Testis (tissue), 3 donors: Measurements from ENCODE around the gene PLCL2. TPM values are rescaled to one million over a fixed set of nuclear protein-coding genes. Genes with fewer than 3 reads are reported as not detected.
"Not testable (repeated sequence)": the region's sequence is repeated elsewhere in the genome, so short reads cannot be mapped to it uniquely, and the experiment has no call there.

Experiments
- DNase-seq: peaks from one replicate; pipeline ENCODE4 v3.0.0-alpha.2; 2019
- H3K27ac ChIP-seq, 2 donors: fragments of 200-600 bp; sonication (generic); one replicate each; pipeline ENCODE4 v1.5.1; 2019
- H3K27me3 ChIP-seq: fragments of 200-600 bp; sonication (generic); one replicate; pipeline ENCODE4 v1.5.1; 2019
- H3K36me3 ChIP-seq: fragments of 200-600 bp; sonication (generic); one replicate; pipeline ENCODE4 v1.5.1; 2017; ENCODE audit warnings: low read depth; ENCODE audit errors: missing control alignments
- H3K4me1 ChIP-seq: fragments of 200-600 bp; sonication (generic); one replicate; pipeline ENCODE4 v1.5.1; 2019
- H3K4me3 ChIP-seq, 2 donors: fragments of 200-600 bp; sonication (generic); one replicate each; pipeline ENCODE4 v1.5.1; 2017 to 2019
- H3K9me3 ChIP-seq: fragments of 200-600 bp; sonication (generic); one replicate; pipeline ENCODE4 v1.5.1; 2017
- CTCF ChIP-seq, 3 experiments: fragments of 450-650 bp in 2 of 3; fragments of 200-600 bp in 1 of 3; sonication (generic) in 1 of 3; IDR thresholded peaks; one replicate each; pipeline ENCODE4 v1.5.1; 2016 to 2019; ENCODE audit warnings: antibody characterized with exemption in 3 of 3, mild to moderate bottlenecking in 2 of 3, moderate library complexity in 1 of 3
- POLR2A ChIP-seq: fragments of 450-650 bp; IDR thresholded peaks from one replicate; pipeline ENCODE4 v1.6.1; 2017; ENCODE audit warnings: antibody characterized with exemption, mild to moderate bottlenecking, moderate library complexity
- WGBS, 2 donors: methylation state at CpG; one replicate each; pipeline ENCODE4 v1.1.5; 2018; 5-methylcytosine and 5-hydroxymethylcytosine counted together
- intact Hi-C: fragments of 100-400 bp; cut with DNase I; formaldehyde crosslinking; loops from one replicate; pipeline ENCODE4 v1.15.1; 2023; ENCODE audit warnings: low total_unique reads
- polyA plus RNA-seq: library from polyadenylated mRNA; stranded (reverse); fragments of 350-450 nt; fragmentation: Illumina TruSeq; extraction: RNeasy Lipid Tissue Mini Kit (QIAGEN cat#74804); gene quantifications from one replicate; pipeline ENCODE4 v1.2.3, GENCODE V29; 2014; ENCODE audit warnings: low read depth, low replicate concordance; ENCODE audit not compliant: insufficient read depth
- total RNA-seq, 2 donors: library from RNA; depleted of rRNA; stranded (reverse); fragments of >200 nt; gene quantifications; one replicate each; pipeline ENCODE4 v1.2.3, GENCODE V29; 2016

PLCL2 gene
- total and polyA plus RNA-seq, 3 donors from 2014 or later, result 10.7 to 23.0 (median 15.0) TPM

GRCh38 chr3:17121336-17121735 is 236.6 kb downstream of the PLCL2 start:
- intact Hi-C loops, result no loop called here
- TF ChIP-seq POLR2A, result no peak
- no peak for TF ChIP-seq CTCF (IDR thresholded peaks at IDR 0.05)
- no peaks in the 10 kb centered on the region for H3K36me3 ChIP-seq
- H3K4me3 ChIP-seq, result no peak overlapping the region
- no peak overlapping the region for H3K27ac ChIP-seq
- H3K9me3 ChIP-seq, result no peaks in the 10 kb centered on the region
- 86 to 90% methylated on average over 2 of the region's 2 CpGs for WGBS, 2 donors
- DNase-seq, result no peak
- H3K27me3 ChIP-seq, result no peaks in the 10 kb centered on the region
- no peaks in the 10 kb centered on the region for H3K4me1 ChIP-seq

GRCh38 chr3:17122758-17123157 is 238.0 kb downstream of the PLCL2 start:
- no peaks in the 10 kb centered on the region for H3K4me1 ChIP-seq
- DNase-seq, result no peak
- TF ChIP-seq CTCF (IDR thresholded peaks at IDR 0.05), result no peak
- no peak for TF ChIP-seq POLR2A
- H3K4me3 ChIP-seq, result no peak overlapping the region
- no peaks in the 10 kb centered on the region for H3K9me3 ChIP-seq
- no peak overlapping the region for H3K27ac ChIP-seq
- H3K36me3 ChIP-seq, result no peaks in the 10 kb centered on the region
- 91 to 93% methylated on average over 3 of the region's 3 CpGs for WGBS, 2 donors
- H3K27me3 ChIP-seq, result no peaks in the 10 kb centered on the region
- intact Hi-C loops, result no loop called here

GRCh38 chr3:17125738-17126442 is 241.1 kb downstream of the PLCL2 start:
- no peak overlapping the region for H3K4me3 ChIP-seq
- WGBS, 2 donors, result 76 to 82% methylated on average over 2 of the region's 2 CpGs
- intact Hi-C loops, result no loop called here

GRCh38 chr3:17128671-17129070 is 243.9 kb downstream of the PLCL2 start:
- 98 to 100% methylated on average over 2 to 3 of the region's 3 CpGs for WGBS, 2 donors
- H3K27ac ChIP-seq, H3K4me1 ChIP-seq, intact Hi-C loops, H3K27me3 ChIP-seq, H3K9me3 ChIP-seq, DNase-seq, H3K36me3 ChIP-seq, H3K4me3 ChIP-seq: not testable (repeated sequence)

More at GRCh38 chr3:17125738-17126442, 241.1 kb downstream of the PLCL2 start:
- TF ChIP-seq POLR2A, result no peak
- no peak for TF ChIP-seq CTCF (IDR thresholded peaks at IDR 0.05)
- no peak for DNase-seq
- Histone ChIP-seq H3K27ac (no peak overlapping the region), H3K27me3 (no peaks in the 10 kb centered on the region), H3K36me3 (no peaks in the 10 kb centered on the region), H3K4me1 (no peaks in the 10 kb centered on the region), H3K9me3 (no peaks in the 10 kb centered on the region)

- intact Hi-C loops, result no loop called here
- TF ChIP-seq CTCF (IDR thresholded peaks at IDR 0.05) (no peak), POLR2A (no peak)
- no peak overlapping the region for H3K27ac ChIP-seq
- H3K27me3 ChIP-seq, result no peaks in the 10 kb centered on the region
- WGBS, 2 donors, result 86 to 96% methylated on average over 3 of the region's 3 CpGs
- H3K4me3 ChIP-seq, result no peak overlapping the region
- H3K4me1 ChIP-seq, result peaks cover 7% of the 10 kb centered on the region
- no peaks in the 10 kb centered on the region for H3K9me3 ChIP-seq
- H3K36me3 ChIP-seq, result no peaks in the 10 kb centered on the region
- no peak for DNase-seq
Observed at GRCh38 chr3:17129556-17129955, 244.8 kb downstream of the PLCL2 start.
